Liver (tissue), 9 donors: ENCODE results near the gene PIKFYVE. TPM values are rescaled to one million over a fixed set of nuclear protein-coding genes. Genes with fewer than 3 reads are reported as not detected.

ENCODE experiments used
- DNase-seq: peaks from one replicate; pipeline ENCODE4 v3.0.0-alpha.2; 2017; ENCODE audit warnings: low spot score
- H3K27ac ChIP-seq, 2 donors: one replicate each; pipeline ENCODE4 v1.7.0; 2013; ENCODE audit warnings: inconsistent platforms in 2 of 2, low read length in 2 of 2, control low read depth in 1 of 2, low read depth in 1 of 2, mild to moderate bottlenecking in 1 of 2
- H3K27me3 ChIP-seq, 4 donors: one replicate each; pipeline versions ENCODE4 v1.6.1 to v1.7.0; 2013; ENCODE audit warnings: low read length in 3 of 4, inconsistent platforms in 1 of 4, mild to moderate bottlenecking in 1 of 4, moderate library complexity in 1 of 4; ENCODE audit not compliant: control insufficient read depth in 4 of 4, insufficient read depth in 4 of 4
- H3K36me3 ChIP-seq, 4 donors: one replicate each; pipeline versions ENCODE4 v1.6.1 to v1.7.0; 2013; ENCODE audit warnings: low read length in 3 of 4, mild to moderate bottlenecking in 3 of 4, low read depth in 1 of 4, moderate library complexity in 1 of 4; ENCODE audit not compliant: control insufficient read depth in 4 of 4, insufficient read depth in 3 of 4
- H3K4me1 ChIP-seq, 4 donors: one replicate each; pipeline versions ENCODE4 v1.6.1 to v1.7.0; 2013; ENCODE audit warnings: low read length in 3 of 4, mild to moderate bottlenecking in 3 of 4, moderate library complexity in 1 of 4; ENCODE audit not compliant: control insufficient read depth in 4 of 4, insufficient read depth in 4 of 4
- H3K4me3 ChIP-seq, 3 donors: one replicate each; pipeline versions ENCODE4 v1.6.1 to v1.7.0; 2013; ENCODE audit warnings: low read length in 3 of 3, control low read depth in 1 of 3, low read depth in 1 of 3, mild to moderate bottlenecking in 1 of 3
- H3K9ac ChIP-seq, 2 donors: one replicate each; pipeline ENCODE4 v1.7.0; 2013; ENCODE audit warnings: low read length in 2 of 2, mild to moderate bottlenecking in 2 of 2, moderate library complexity in 2 of 2, control low read depth in 1 of 2, low read depth in 1 of 2
- H3K9me3 ChIP-seq, 4 donors: one replicate each; pipeline versions ENCODE4 v1.6.1 to v1.7.0; 2013; ENCODE audit warnings: low read length in 3 of 4; ENCODE audit not compliant: control insufficient read depth in 4 of 4
- FOXA1 ChIP-seq: IDR thresholded peaks from 2 replicates; pipeline ENCODE4 v1.6.1; 2016; ENCODE audit warnings: antibody characterized with exemption
- FOXA2 ChIP-seq: IDR thresholded peaks from 2 replicates; pipeline ENCODE4 v1.6.1; 2016; ENCODE audit warnings: antibody characterized with exemption
- GABPA ChIP-seq, 2 donors: IDR thresholded peaks in 1 of 2; conservative IDR thresholded peaks in 1 of 2; 2 replicates each; pipeline ENCODE4 v1.6.1; 2016; ENCODE audit warnings: antibody characterized with exemption in 2 of 2, mild to moderate bottlenecking in 1 of 2, moderate library complexity in 1 of 2
- HNF4A ChIP-seq, 2 donors: conservative IDR thresholded peaks; 2 replicates each; pipeline ENCODE4 v1.6.1; 2016; ENCODE audit warnings: antibody characterized with exemption in 2 of 2, mild to moderate bottlenecking in 2 of 2
- HNF4G ChIP-seq: IDR thresholded peaks from 2 replicates; pipeline ENCODE4 v1.6.1; 2016; ENCODE audit warnings: antibody characterized with exemption
- JUND ChIP-seq, 2 donors: IDR thresholded peaks; 2 replicates each; pipeline ENCODE4 v1.6.1; 2016; ENCODE audit warnings: antibody characterized with exemption in 2 of 2
- NR2F2 ChIP-seq: IDR thresholded peaks from 2 replicates; pipeline ENCODE4 v1.6.1; 2016; ENCODE audit warnings: antibody characterized with exemption
- RXRA ChIP-seq, 2 donors: IDR thresholded peaks; 2 replicates each; pipeline ENCODE4 v1.6.1; 2017 to 2018; ENCODE audit warnings: antibody characterized with exemption in 2 of 2, mild to moderate bottlenecking in 1 of 2
- SP1 ChIP-seq: IDR thresholded peaks from 2 replicates; pipeline ENCODE4 v1.6.1; 2018; ENCODE audit warnings: antibody characterized with exemption, mild to moderate bottlenecking
- TAF1 ChIP-seq: conservative IDR thresholded peaks from 2 replicates; pipeline ENCODE4 v1.6.1; 2016; ENCODE audit warnings: antibody characterized with exemption, mild to moderate bottlenecking
- YY1 ChIP-seq: IDR thresholded peaks from 2 replicates; pipeline ENCODE4 v1.6.1; 2016; ENCODE audit warnings: antibody characterized with exemption, mild to moderate bottlenecking
- WGBS: extraction: QIAGEN DNeasy Blood & Tissue Kit; methylation state at CpG from one replicate; pipeline ENCODE4 v1.1.7; 2013; 5-methylcytosine and 5-hydroxymethylcytosine counted together
- polyA plus RNA-seq, 2 donors: library from polyadenylated mRNA; stranded (reverse) in 1 of 2; unstranded in 1 of 2; fragments of 200-250 nt in 1 of 2; fragments of >200 nt in 1 of 2; fragmentation: Nextera tagmentation in 1 of 2; extraction: Ambion mirVana in 1 of 2; gene quantifications; one replicate each; pipeline versions ENCODE4 v1.2.1 to v1.2.3, GENCODE V29; 2013 to 2015
- total RNA-seq, 2 donors: library from RNA; depleted of rRNA; stranded (reverse); fragments of >200 nt; gene quantifications; one replicate each; pipeline ENCODE4 v1.2.3, GENCODE V29; 2014
- TF ChIP-seq, protein P1 (sequence below): fragments of 150-350 bp; IDR thresholded peaks from 2 replicates; pipeline ENCODE4 v1.5.1; 2017; ENCODE audit warnings: improper control_type of control experiment, low read depth, low read length; ENCODE audit not compliant: missing input control
- TF ChIP-seq, protein P2 (sequence below): IDR thresholded peaks from 2 replicates; pipeline ENCODE4 v1.6.1; 2016; ENCODE audit warnings: antibody characterized with exemption
- TF ChIP-seq, protein P3 (sequence below): IDR thresholded peaks from 2 replicates; pipeline ENCODE4 v1.6.1; 2016; ENCODE audit warnings: antibody characterized with exemption
- TF ChIP-seq, protein P4 (sequence below): IDR thresholded peaks from 2 replicates; pipeline ENCODE4 v1.6.1; 2016; ENCODE audit warnings: antibody characterized with exemption
- TF ChIP-seq, protein P5 (sequence below): IDR thresholded peaks from 2 replicates; pipeline ENCODE4 v1.6.1; 2016; ENCODE audit warnings: antibody characterized with exemption, mild to moderate bottlenecking
- donor health status: healthy.
- donor health status: healthy.
- donor health status: healthy.
- donor health status: healthy.
- donor health status: healthy.

Gene PIKFYVE
- total and polyA plus RNA-seq, 4 donors, result 3.5 to 23.1 (median 9.1) TPM

DNA sequence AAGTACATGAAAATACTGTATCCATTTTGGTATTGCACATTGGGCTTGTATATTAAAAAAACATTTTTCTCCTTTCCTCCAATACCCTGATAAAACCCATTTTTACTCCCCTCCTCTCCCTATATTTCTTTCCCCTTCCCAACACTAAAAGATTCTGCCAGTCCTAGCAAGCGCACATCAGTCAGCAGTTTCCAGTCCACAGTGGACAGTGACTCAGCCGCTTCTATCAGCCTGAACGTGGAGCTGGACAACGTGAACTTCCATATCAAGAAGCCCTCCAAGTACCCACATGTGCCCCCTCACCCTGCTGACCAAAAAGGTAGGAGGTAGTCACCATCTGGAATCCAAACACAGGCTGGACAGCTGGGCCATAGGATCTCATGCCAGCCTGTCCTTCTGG, 38.6 kb downstream of the PIKFYVE start (continued):
- TF ChIP-seq FOXA2, result no peak
- TF ChIP-seq, protein P1, sequence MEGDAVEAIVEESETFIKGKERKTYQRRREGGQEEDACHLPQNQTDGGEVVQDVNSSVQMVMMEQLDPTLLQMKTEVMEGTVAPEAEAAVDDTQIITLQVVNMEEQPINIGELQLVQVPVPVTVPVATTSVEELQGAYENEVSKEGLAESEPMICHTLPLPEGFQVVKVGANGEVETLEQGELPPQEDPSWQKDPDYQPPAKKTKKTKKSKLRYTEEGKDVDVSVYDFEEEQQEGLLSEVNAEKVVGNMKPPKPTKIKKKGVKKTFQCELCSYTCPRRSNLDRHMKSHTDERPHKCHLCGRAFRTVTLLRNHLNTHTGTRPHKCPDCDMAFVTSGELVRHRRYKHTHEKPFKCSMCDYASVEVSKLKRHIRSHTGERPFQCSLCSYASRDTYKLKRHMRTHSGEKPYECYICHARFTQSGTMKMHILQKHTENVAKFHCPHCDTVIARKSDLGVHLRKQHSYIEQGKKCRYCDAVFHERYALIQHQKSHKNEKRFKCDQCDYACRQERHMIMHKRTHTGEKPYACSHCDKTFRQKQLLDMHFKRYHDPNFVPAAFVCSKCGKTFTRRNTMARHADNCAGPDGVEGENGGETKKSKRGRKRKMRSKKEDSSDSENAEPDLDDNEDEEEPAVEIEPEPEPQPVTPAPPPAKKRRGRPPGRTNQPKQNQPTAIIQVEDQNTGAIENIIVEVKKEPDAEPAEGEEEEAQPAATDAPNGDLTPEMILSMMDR, result no peak
- no peak for TF ChIP-seq SP1
- TF ChIP-seq, protein P2, sequence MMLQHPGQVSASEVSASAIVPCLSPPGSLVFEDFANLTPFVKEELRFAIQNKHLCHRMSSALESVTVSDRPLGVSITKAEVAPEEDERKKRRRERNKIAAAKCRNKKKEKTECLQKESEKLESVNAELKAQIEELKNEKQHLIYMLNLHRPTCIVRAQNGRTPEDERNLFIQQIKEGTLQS, result no peak

DNA sequence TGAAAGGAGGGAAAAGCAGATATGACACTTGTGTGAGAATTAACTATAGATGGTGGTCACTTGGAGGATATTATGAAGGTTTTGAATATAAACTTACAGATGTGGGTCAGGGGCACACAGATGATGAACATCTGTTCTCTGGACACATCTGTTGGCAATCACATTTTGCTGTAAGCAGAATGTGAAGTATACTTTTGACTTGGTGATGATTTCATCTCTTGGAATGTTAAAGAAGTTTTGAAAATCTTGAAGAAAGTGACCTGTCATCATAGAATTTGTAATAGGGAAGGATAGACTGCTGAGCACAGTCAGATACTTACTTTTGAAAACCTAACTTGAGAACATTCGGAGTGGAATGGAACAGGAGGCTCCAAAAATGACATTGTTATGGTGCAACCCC, 40.2 kb downstream of the PIKFYVE start:
- no peaks in the 10 kb centered on the region for H3K9me3 ChIP-seq
- no peak overlapping the region for H3K9ac ChIP-seq
- 95% methylated on average over 1 of the region's 1 CpG for WGBS
- H3K4me3 ChIP-seq, result no peak overlapping the region
- DNase-seq, result no peak
- TF ChIP-seq JUND (IDR thresholded peaks at IDR 0.05) (no peak), YY1 (no peak), HNF4G (no peak), FOXA1 (no peak), SP1 (no peak), HNF4A (conservative IDR thresholded peaks at IDR 0.05) (no peak), NR2F2 (no peak), RXRA (IDR thresholded peaks at IDR 0.05) (no peak), GABPA (IDR thresholded peaks at IDR 0.05 in 1 of 2, conservative IDR thresholded peaks at IDR 0.05 in 1 of 2) (no peak), TAF1 (no peak)
- TF ChIP-seq, protein P3, sequence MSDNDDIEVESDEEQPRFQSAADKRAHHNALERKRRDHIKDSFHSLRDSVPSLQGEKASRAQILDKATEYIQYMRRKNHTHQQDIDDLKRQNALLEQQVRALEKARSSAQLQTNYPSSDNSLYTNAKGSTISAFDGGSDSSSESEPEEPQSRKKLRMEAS, result no peak
- TF ChIP-seq, protein P4, sequence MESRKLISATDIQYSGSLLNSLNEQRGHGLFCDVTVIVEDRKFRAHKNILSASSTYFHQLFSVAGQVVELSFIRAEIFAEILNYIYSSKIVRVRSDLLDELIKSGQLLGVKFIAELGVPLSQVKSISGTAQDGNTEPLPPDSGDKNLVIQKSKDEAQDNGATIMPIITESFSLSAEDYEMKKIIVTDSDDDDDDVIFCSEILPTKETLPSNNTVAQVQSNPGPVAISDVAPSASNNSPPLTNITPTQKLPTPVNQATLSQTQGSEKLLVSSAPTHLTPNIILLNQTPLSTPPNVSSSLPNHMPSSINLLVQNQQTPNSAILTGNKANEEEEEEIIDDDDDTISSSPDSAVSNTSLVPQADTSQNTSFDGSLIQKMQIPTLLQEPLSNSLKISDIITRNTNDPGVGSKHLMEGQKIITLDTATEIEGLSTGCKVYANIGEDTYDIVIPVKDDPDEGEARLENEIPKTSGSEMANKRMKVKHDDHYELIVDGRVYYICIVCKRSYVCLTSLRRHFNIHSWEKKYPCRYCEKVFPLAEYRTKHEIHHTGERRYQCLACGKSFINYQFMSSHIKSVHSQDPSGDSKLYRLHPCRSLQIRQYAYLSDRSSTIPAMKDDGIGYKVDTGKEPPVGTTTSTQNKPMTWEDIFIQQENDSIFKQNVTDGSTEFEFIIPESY, result no peak
- TF ChIP-seq, protein P5, sequence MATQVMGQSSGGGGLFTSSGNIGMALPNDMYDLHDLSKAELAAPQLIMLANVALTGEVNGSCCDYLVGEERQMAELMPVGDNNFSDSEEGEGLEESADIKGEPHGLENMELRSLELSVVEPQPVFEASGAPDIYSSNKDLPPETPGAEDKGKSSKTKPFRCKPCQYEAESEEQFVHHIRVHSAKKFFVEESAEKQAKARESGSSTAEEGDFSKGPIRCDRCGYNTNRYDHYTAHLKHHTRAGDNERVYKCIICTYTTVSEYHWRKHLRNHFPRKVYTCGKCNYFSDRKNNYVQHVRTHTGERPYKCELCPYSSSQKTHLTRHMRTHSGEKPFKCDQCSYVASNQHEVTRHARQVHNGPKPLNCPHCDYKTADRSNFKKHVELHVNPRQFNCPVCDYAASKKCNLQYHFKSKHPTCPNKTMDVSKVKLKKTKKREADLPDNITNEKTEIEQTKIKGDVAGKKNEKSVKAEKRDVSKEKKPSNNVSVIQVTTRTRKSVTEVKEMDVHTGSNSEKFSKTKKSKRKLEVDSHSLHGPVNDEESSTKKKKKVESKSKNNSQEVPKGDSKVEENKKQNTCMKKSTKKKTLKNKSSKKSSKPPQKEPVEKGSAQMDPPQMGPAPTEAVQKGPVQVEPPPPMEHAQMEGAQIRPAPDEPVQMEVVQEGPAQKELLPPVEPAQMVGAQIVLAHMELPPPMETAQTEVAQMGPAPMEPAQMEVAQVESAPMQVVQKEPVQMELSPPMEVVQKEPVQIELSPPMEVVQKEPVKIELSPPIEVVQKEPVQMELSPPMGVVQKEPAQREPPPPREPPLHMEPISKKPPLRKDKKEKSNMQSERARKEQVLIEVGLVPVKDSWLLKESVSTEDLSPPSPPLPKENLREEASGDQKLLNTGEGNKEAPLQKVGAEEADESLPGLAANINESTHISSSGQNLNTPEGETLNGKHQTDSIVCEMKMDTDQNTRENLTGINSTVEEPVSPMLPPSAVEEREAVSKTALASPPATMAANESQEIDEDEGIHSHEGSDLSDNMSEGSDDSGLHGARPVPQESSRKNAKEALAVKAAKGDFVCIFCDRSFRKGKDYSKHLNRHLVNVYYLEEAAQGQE, result no peak
- TF ChIP-seq, protein P1, result no peak
- TF ChIP-seq, protein P2, result no peak
- no peak overlapping the region for H3K27ac ChIP-seq
- H3K4me1 ChIP-seq, result no peaks in the 10 kb centered on the region
- no peaks in the 10 kb centered on the region for H3K27me3 ChIP-seq
- H3K36me3 ChIP-seq, result peaks cover under 1 to 41% (median 34%) of the 10 kb centered on the region in 4 donors
